Heart left ventricle (tissue), 13 donors: Measurements from ENCODE around the gene NLGN2.

Source experiments
- POLR2A ChIP-seq, 2 donors: fragments of 450-650 bp; IDR thresholded peaks; one replicate each; pipeline ENCODE4 v1.6.1; 2017; ENCODE audit warnings: antibody characterized with exemption in 2 of 2, mild to moderate bottlenecking in 2 of 2, moderate library complexity in 2 of 2
- TF ChIP-seq, protein P1 (sequence below), 12 donors: fragments of 200-600 bp; sonication (generic) in 4 of 12; IDR thresholded peaks; one replicate each; pipeline versions ENCODE4 v1.5.0 to v1.8.0; 2018 to 2022; ENCODE audit warnings: antibody characterized with exemption in 12 of 12, mild to moderate bottlenecking in 5 of 12
- donor health status: ischemic (EF 13 %, LVEDD 7.1; RV severe dilation, severe dysfunction).
- donor health status: DM: no; HTN: yes; CAD: no.
- donor health status: DM: no; HTN: no; CAD: no.
- donor health status: ischemic (EF 25% LVEDD 6.9; RV normal size, moderate dysfunction).
- donor health status: ischemic (EF 25% LVEDD 5.7; RV mildly dilated, moderate dysfunction).
- donor health status: ischemic (EF 35%, LVEDD 5.7; RV mildly dilated, moderate dysfunction).
- donor health status: nonischemic (EF 11% LVEDD 7.7; RV severe dilation, severe dysfunction).
- donor health status: DM: yes; HTN: yes; CAD: no.
- donor health status: PGD.
- donor health status: ischemic (EF 29% LVEDD 5.4; RV normal size, mild dysfunction).
- donor health status: nonischemic (EF 23%, LVEDD 6.1; RV moderate dilation, normal function).

DNA sequence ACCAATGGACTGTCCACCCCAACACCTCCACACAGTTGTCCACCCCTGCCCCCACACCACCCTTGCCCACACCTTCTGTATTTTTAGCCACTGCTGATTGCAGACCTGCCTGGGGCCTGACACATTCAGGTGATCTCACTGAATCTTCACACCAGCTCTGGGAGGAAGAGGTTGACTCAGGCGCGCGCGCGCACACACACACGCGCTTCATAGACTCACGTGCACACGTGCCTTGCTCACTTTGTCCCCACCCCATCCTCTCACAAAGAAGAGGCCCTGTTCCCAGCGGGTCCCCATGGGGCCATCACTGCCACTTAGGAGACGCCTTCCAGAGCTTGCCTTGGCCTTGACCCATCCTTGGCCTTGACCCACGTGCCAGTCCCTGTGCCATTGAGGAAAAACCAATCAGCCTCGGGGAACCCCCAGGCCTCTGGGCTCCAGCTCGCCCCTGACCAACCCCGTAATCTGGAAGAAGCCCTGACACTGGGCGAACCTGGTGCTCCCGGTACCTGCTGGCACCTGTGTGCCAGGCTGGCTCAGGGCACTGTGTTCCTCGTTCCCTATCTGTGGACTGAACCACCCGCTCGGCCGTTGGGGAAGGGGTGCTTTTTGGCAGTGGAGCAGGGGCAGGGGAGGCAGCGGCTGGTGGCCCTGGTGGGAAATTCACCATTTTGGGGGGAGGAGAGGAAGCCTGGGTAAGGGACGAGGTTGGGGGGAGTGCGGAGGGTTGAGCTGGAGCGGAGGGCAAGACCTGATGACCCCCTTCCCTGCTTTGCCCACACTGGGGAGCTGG lies 3.2 kb downstream of the NLGN2 start:
- TF ChIP-seq, protein P1, sequence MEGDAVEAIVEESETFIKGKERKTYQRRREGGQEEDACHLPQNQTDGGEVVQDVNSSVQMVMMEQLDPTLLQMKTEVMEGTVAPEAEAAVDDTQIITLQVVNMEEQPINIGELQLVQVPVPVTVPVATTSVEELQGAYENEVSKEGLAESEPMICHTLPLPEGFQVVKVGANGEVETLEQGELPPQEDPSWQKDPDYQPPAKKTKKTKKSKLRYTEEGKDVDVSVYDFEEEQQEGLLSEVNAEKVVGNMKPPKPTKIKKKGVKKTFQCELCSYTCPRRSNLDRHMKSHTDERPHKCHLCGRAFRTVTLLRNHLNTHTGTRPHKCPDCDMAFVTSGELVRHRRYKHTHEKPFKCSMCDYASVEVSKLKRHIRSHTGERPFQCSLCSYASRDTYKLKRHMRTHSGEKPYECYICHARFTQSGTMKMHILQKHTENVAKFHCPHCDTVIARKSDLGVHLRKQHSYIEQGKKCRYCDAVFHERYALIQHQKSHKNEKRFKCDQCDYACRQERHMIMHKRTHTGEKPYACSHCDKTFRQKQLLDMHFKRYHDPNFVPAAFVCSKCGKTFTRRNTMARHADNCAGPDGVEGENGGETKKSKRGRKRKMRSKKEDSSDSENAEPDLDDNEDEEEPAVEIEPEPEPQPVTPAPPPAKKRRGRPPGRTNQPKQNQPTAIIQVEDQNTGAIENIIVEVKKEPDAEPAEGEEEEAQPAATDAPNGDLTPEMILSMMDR (IDR thresholded peaks at IDR 0.05) = no peak
- no peak for TF ChIP-seq POLR2A (IDR thresholded peaks at IDR 0.05)
